Common myeloid progenitor, CD34-positive (primary cell): ENCODE measurements around the gene ENGASE.

Source experiments
- CTCF ChIA-PET: fragments of 350-600 bp; sonication (Branson Sonifier 250); formaldehyde crosslinking; loops from one replicate; lab custom pipeline; 2021; ENCODE audit warnings: antibody characterized with exemption; lab: Charles Lee
- POLR2A ChIA-PET: fragments of 350-600 bp; sonication (Branson Sonifier 250); formaldehyde crosslinking; loops from one replicate; lab custom pipeline; 2021; ENCODE audit warnings: antibody characterized with exemption; lab: Charles Lee
- DNase-seq, 3 donors: peaks; one replicate each; pipeline versions ENCODE4 v3.0.0 to v3.0.0-alpha.2; 2013
- H3K27ac ChIP-seq, 2 experiments: 1 replicate in 1 of 2; 2 replicates in 1 of 2; pipeline ENCODE4 v1.7.0; 2013; ENCODE audit warnings: inconsistent platforms in 2 of 2, low read length in 2 of 2, mild to moderate bottlenecking in 2 of 2, low read depth in 1 of 2, moderate library complexity in 1 of 2; ENCODE audit not compliant: severe bottlenecking in 2 of 2, insufficient read depth in 1 of 2, poor library complexity in 1 of 2
- H3K27me3 ChIP-seq, 5 experiments: replicated peaks in 2 of 5; 1 replicate in 3 of 5; 2 replicates in 2 of 5; pipeline versions ENCODE4 v1.6.1 to v1.7.0; 2013; ENCODE audit warnings: low read length in 4 of 5, mild to moderate bottlenecking in 2 of 5, moderate library complexity in 2 of 5, inconsistent platforms in 1 of 5; ENCODE audit not compliant: insufficient read depth in 5 of 5, control insufficient read depth in 4 of 5
- H3K36me3 ChIP-seq, 4 experiments: 1 replicate in 2 of 4; 2 replicates in 2 of 4; pipeline versions ENCODE4 v1.6.1 to v1.7.0; 2013; ENCODE audit warnings: low read length in 3 of 4, control low read depth in 1 of 4, mild to moderate bottlenecking in 1 of 4; ENCODE audit not compliant: control insufficient read depth in 4 of 4, insufficient read depth in 4 of 4
- H3K4me1 ChIP-seq, 4 experiments: 1 replicate in 3 of 4; 2 replicates in 1 of 4; pipeline versions ENCODE4 v1.6.1 to v1.7.1; 2013; ENCODE audit warnings: low read length in 3 of 4, mild to moderate bottlenecking in 3 of 4, control low read depth in 1 of 4, inconsistent platforms in 1 of 4, moderate library complexity in 1 of 4; ENCODE audit not compliant: control insufficient read depth in 4 of 4, insufficient read depth in 4 of 4; ENCODE audit errors: control extremely low read depth in 1 of 4
- H3K4me3 ChIP-seq, 7 experiments: 1 replicate in 4 of 7; 2 replicates in 3 of 7; pipeline versions ENCODE4 v1.5.1 to v1.7.0; 2013; ENCODE audit warnings: mild to moderate bottlenecking in 7 of 7, low read length in 6 of 7, moderate library complexity in 6 of 7, inconsistent platforms in 2 of 7, low read depth in 2 of 7, control low read depth in 1 of 7; ENCODE audit not compliant: insufficient read depth in 4 of 7, control insufficient read depth in 1 of 7; ENCODE audit errors: extremely low read depth in 1 of 7
- H3K9me3 ChIP-seq, 5 experiments: 1 replicate in 4 of 5; 2 replicates in 1 of 5; pipeline versions ENCODE4 v1.6.1 to v1.7.1; 2013; ENCODE audit warnings: low read length in 4 of 5, mild to moderate bottlenecking in 2 of 5, inconsistent platforms in 1 of 5, low read depth in 1 of 5, moderate library complexity in 1 of 5; ENCODE audit not compliant: control insufficient read depth in 4 of 5, insufficient read depth in 2 of 5; ENCODE audit errors: control extremely low read depth in 1 of 5
- WGBS: methylation state at CpG from one replicate; pipeline ENCODE4 v1.1.5; 2013; ENCODE audit not compliant: insufficient coverage; 5-methylcytosine and 5-hydroxymethylcytosine counted together

The ENGASE gene

GRCh38 chr17:79106958-79107357 is 32.3 kb downstream of the ENGASE start:
- Histone ChIP-seq H3K4me1 (peaks cover 0 to 4% (median 1%) of the 10 kb centered on the region in 4 experiments), H3K9me3 (no peaks in the 10 kb centered on the region), H3K27me3 (peaks cover 0 to 45% (median 4%) of the 10 kb centered on the region in 5 experiments), H3K4me3 (no peak overlapping the region), H3K27ac (no peak overlapping the region), H3K36me3 (no peaks in the 10 kb centered on the region)
- CTCF ChIA-PET: no interaction called here
- 95% methylated on average over 6 of the region's 11 CpGs for WGBS
- DNase-seq: no peak
- POLR2A ChIA-PET: interaction anchor here (0.6 kb wide), 1 partner anchor 54 kb away, joined by 3 read pairs; no protein-coding TSS in a partner anchor

- no peaks in the 10 kb centered on the region for H3K36me3 ChIP-seq
- H3K9me3 ChIP-seq: no peaks in the 10 kb centered on the region
- H3K4me1 ChIP-seq: peaks cover 0 to 4% (median 1%) of the 10 kb centered on the region in 4 experiments
- no peak overlapping the region for H3K27ac ChIP-seq
- no peak for DNase-seq
- 96% methylated on average over 25 of the region's 25 CpGs for WGBS
- POLR2A ChIA-PET: interaction anchor here (0.6 kb wide), 1 partner anchor 53 kb away, joined by 3 read pairs; no protein-coding TSS in a partner anchor
- H3K4me3 ChIP-seq: no peak overlapping the region
- peaks cover 0 to 38% (median 4%) of the 10 kb centered on the region in 5 experiments for H3K27me3 ChIP-seq
- CTCF ChIA-PET: no interaction called here
Measured at GRCh38 chr17:79107499-79108231, 33.0 kb downstream of the ENGASE start.

GRCh38 chr17:79108232-79108850 is 33.7 kb downstream of the ENGASE start:
- Histone ChIP-seq H3K36me3 (no peaks in the 10 kb centered on the region), H3K4me3 (no peak overlapping the region), H3K4me1 (peaks cover 0 to 4% (median 1%) of the 10 kb centered on the region in 4 experiments), H3K9me3 (no peaks in the 10 kb centered on the region), H3K27me3 (peaks cover 0 to 31% (median 7%) of the 10 kb centered on the region in 5 experiments), H3K27ac (no peak overlapping the region)
- DNase-seq: no peak
- WGBS: 93% methylated on average over 22 of the region's 26 CpGs
- CTCF ChIA-PET: interaction anchor here (0.7 kb wide), 1 partner anchor 63 kb away, joined by 3 read pairs; no protein-coding TSS in a partner anchor
- POLR2A ChIA-PET: no interaction called here

GRCh38 chr17:79108870-79109269 is 34.2 kb downstream of the ENGASE start:
- Histone ChIP-seq H3K27ac (no peak overlapping the region), H3K9me3 (no peaks in the 10 kb centered on the region), H3K27me3 (peaks cover 0 to 27% (median 8%) of the 10 kb centered on the region in 5 experiments), H3K36me3 (no peaks in the 10 kb centered on the region), H3K4me1 (no peaks in the 10 kb centered on the region), H3K4me3 (no peak overlapping the region)
- ChIA-PET POLR2A (no interaction called here), CTCF (interaction anchor here (0.7 kb wide), 1 partner anchor 63 kb away, joined by 3 read pairs; no protein-coding TSS in a partner anchor)
- DNase-seq: no peak
- WGBS: 93% methylated on average over 15 of the region's 15 CpGs

- Histone ChIP-seq H3K9me3 (no peaks in the 10 kb centered on the region), H3K27me3 (peaks cover 0 to 20% (median 5%) of the 10 kb centered on the region in 5 experiments), H3K27ac (no peak overlapping the region), H3K4me1 (no peaks in the 10 kb centered on the region), H3K4me3 (no peak overlapping the region), H3K36me3 (no peaks in the 10 kb centered on the region)
- ChIA-PET POLR2A (no interaction called here), CTCF (no interaction called here)
- WGBS: 60% methylated on average over 4 of the region's 10 CpGs
- DNase-seq: no peak
Measured at GRCh38 chr17:79109584-79109983, 35.0 kb downstream of the ENGASE start.

- Histone ChIP-seq H3K27me3 (peaks cover 0 to 14% (median 5%) of the 10 kb centered on the region in 5 experiments), H3K4me3 (no peak overlapping the region), H3K4me1 (no peaks in the 10 kb centered on the region), H3K9me3 (no peaks in the 10 kb centered on the region), H3K27ac (no peak overlapping the region), H3K36me3 (no peaks in the 10 kb centered on the region)
- CTCF ChIA-PET: interaction anchor here (0.8 kb wide), 1 partner anchor 65 kb away, joined by 3 read pairs; no protein-coding TSS in a partner anchor
- 96% methylated on average over 9 of the region's 12 CpGs for WGBS
- POLR2A ChIA-PET: no interaction called here
- no peak for DNase-seq
Measured at GRCh38 chr17:79111097-79111496, 36.5 kb downstream of the ENGASE start.

- CTCF ChIA-PET: no interaction called here
- H3K27me3 ChIP-seq: peaks cover 0 to 17% (median 5%) of the 10 kb centered on the region in 5 experiments
- no peak for DNase-seq
- H3K9me3 ChIP-seq: no peaks in the 10 kb centered on the region
- WGBS: 90% methylated on average over 3 of the region's 11 CpGs
- no peaks in the 10 kb centered on the region for H3K4me1 ChIP-seq
- H3K36me3 ChIP-seq: no peaks in the 10 kb centered on the region
- H3K27ac ChIP-seq: no peak overlapping the region
- no peak overlapping the region for H3K4me3 ChIP-seq
- POLR2A ChIA-PET: no interaction called here
Measured at GRCh38 chr17:79112471-79112870, 37.8 kb downstream of the ENGASE start.
